Fibroblast of gingiva (primary cell): ENCODE results near the gene HOXD11.
A peak's percentile ranks its signal among the peaks of the same experiment; 100 is the strongest.

Experiments
- DNase-seq: peaks from one replicate; pipeline ENCODE4 v3.0.0-alpha.2; 2011; ENCODE audit warnings: low read depth

HOXD11 gene

DNA sequence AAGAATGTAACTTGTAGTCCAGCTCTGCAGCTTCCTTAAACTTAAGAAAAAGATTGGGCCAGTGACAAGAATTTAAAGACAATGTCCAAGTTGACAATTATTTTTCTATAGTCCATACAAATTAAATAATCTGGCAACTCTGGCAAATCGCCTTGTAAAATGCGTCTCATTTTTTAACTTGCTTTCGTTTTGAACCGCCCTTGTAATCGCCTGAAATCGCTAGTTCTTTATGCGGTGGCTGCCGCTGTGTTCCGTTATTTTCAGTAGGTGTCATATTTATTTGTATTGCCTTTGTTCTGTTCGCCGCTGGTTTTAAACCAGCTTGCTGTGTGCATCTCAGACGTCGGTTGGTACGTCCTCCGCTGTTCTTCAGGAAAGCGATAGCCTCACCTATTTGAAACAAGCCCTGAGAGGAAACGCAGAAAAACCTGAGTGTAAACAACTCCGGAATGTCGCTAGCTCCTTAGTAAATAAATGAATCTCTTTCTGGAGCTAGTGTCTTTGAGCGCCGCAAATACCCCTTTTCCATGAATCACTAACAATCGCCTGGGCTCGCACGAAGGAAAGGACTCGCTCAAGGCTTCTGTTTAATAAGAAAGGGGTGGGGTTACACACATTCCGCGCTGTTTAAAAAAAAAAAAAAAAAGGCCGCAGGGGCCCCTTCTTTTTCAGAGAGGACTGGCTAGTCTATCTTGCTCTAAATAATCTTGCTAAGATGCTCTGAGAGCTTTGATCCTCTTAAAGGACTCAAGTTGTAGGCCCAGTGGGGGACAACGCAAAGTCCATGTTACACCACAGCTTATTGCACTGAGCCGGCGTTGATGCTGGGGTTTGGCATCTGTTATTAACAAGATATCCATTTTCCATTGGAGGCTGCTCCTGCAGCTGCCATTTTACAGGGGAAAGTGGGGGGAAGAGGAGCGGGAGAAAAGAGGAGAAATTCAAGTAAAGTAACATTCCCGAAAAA is 25.4 kb downstream of the HOXD11 start:
- DNase-seq: no peak

DNA sequence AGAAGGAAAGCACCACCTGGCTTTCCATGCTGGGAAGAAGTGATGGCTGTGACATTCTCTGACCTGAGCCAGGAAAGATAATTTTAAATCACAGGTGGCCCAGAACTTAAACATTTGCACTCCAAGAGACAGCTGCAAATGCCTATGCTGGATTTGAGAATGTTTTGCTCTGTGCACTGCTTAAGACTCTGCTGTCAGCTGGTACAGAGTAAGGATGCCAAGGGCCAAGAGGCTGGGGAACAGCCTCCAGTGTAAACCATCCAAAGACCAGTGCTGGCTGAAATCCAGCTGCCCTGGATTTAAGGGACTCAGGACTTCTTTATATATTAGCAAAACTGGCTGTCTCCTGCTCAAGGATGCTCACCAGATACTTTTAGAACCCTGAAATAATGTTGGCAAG is 26.3 kb downstream of the HOXD11 start:
- no peak for DNase-seq

DNA sequence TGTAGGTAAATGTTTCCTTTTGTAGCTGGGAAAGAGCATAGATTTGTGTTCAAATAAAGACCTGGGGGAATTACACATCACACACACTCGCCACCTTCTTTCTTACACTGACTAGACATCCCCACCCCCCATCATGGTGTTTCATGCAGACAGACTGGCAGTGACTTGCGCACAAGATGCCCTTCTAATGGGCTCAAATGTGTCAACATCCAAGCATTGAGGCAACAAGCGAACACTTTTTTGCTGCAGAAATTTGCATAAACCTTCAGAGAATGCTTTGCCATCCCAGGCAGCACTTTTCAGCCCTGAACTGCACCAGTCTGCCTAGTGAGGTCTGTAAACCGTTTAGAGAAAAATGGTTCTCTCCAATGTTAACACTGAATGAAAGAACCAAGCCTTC is 27.0 kb downstream of the HOXD11 start:
- no peak for DNase-seq

- no peak for DNase-seq
These were observed 28.0 kb downstream of the HOXD11 start for GRCh38 chr2:176135035-176135440.

DNA sequence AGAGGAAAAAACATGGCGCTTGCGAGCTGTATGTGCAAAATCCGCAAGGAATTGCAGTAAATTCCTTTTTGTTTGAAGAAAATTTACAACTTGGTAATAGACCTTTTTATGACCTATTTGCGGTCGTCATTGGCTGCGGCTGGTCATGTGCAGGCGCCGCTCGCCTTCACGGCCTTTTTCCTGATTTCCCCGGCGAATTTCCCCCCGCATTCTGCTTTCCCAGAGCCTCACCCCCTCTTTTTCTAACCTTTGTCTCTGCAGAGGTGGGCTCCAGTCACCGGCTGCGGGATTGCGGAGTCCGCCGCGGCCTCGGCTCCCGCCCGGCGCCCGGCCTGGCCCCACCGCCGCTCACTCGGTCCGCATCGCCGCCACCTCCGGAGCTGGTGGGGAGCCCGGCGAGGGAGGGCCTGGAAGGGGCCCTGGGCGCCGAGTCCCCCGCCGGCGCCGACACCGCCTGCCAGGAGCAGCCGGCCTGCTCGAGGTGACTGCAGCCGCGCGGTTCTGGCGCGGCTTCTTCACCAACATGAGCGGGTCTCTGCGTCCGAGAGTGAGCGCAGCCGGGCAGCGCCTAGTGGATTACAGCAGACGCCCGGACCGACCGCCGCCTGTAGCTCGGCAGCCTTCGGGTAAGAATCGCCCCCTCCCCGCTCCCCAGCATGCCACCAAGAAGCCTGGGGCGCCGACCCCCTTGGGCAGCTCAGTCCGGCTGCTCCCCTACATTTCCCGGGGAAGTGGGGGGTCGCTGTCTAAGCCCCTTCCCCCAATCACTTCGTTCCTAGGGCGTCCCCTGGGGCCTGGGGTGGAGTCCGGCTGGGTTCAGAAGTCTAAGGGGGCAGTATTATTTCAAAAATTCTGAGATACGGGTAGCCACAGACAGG is 29.5 kb downstream of the HOXD11 start:
- DNase-seq: no peak

DNA sequence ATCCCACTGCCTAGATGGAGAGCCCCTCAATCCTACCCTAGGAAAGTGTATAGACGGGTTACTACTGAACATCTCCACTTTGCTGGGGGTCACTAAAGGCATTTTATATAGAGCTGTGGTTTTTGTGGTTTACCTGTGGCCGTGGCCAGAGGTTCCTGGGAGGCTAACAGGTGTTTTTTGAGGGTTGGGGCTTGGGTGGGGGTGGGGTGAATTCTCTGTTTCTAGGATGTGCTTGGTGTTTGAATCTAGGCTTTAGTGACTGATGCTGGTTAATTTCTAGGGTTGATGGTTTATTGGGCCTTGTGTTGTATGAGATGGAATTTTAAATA is 30.1 kb downstream of the HOXD11 start:
- no peak for DNase-seq

GRCh38 chr2:176137906-176138305 is 30.8 kb downstream of the HOXD11 start:
- DNase-seq: no peak

GRCh38 chr2:176138526-176138922 is 31.4 kb downstream of the HOXD11 start:
- no peak for DNase-seq

- no peak for DNase-seq
These were observed 32.0 kb downstream of the HOXD11 start for GRCh38 chr2:176138923-176139660.

- DNase-seq: no peak
These were observed 32.8 kb downstream of the HOXD11 start for GRCh38 chr2:176139661-176140512.

- peak; percentile 30 for DNase-seq
These were observed 33.6 kb downstream of the HOXD11 start for GRCh38 chr2:176140513-176141317.

DNA sequence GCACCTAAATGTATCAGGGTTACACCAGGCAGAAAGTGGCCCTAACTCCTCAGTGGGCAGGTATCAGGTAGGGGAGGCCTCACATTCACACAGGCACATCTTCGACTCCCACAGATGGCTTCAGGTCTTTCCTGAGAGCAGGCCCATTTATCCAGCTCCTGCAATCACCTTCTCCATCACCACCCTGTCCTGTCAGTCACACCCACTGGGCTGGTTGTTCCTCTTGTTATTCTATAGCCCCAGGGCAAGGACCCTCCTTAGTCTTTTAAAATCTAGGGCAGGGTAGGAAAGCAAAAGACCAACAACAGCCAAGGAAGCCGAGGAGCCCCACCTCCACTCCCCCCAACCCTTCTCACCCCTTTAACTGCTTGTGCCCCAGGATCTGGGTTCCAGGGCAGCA is 35.2 kb downstream of the HOXD11 start:
- DNase-seq: no peak

GRCh38 chr2:176145085-176145969 is 38.2 kb downstream of the HOXD11 start:
- DNase-seq: no peak

GRCh38 chr2:176146101-176146500 is 39.0 kb downstream of the HOXD11 start:
- no peak for DNase-seq

DNA sequence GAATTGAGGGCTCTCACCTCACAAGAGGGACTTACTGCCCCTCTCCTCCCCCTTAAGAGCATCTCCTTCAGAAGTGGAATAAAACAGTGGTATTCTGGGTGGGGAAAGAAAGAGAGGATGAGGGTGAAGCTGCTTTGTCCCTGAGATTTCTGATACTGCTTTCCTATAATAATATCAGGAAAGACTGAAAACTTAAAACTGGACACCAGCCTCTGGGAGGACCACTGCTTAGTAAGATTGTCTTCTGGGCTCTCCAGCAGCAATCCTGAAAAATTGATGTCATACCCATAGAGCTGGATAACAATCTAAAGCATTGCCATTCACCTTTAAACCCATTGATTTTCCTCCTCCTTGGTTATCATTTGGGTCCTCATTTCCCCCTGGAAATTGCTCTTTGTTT is 39.6 kb downstream of the HOXD11 start:
- DNase-seq: no peak

- no peak for DNase-seq
These were observed 40.2 kb downstream of the HOXD11 start for GRCh38 chr2:176147210-176147799.

GRCh38 chr2:176147800-176148496 is 40.9 kb downstream of the HOXD11 start:
- DNase-seq: no peak

GRCh38 chr2:176148751-176149421 is 41.8 kb downstream of the HOXD11 start:
- DNase-seq: no peak
